ENCODE results near the gene SART3.
"Not testable (repeated sequence)": the region's sequence is repeated elsewhere in the genome, so short reads cannot be mapped to it uniquely, and the experiment has no call there.

The SART3 gene

GRCh38 chr12:108595711-108596647, 35.0 kb upstream of the SART3 start:
- no peak overlapping the region for H3K27ac ChIP-seq (ENCODE audit: low read depth, low read length)

GRCh38 chr12:108594960-108595710, 34.2 kb upstream of the SART3 start:
- Histone ChIP-seq H3K4me3 (ENCODE audit: low read depth in 1 of 2, low read length in 2 of 2) (no peak overlapping the region), H3K9ac (ENCODE audit: low read length) (no peak overlapping the region), H3K36me3 (ENCODE audit: insufficient read depth, low read length) (no peaks in the 10 kb centered on the region), H3K27ac (ENCODE audit: low read depth, low read length) (no peak overlapping the region), H3K9me3 (ENCODE audit: low read length) (no peaks in the 10 kb centered on the region), H3K4me1 (ENCODE audit: insufficient read depth, low read length) (no peaks in the 10 kb centered on the region), H3K27me3 (ENCODE audit: control insufficient read depth in 1 of 2, insufficient read depth in 2 of 2, low read length in 2 of 2) (peaks cover 0 to 3% of the 10 kb centered on the region in 2 donors)

More at GRCh38 chr12:108595711-108596647, 35.0 kb upstream of the SART3 start:
- peaks cover 0 to 3% of the 10 kb centered on the region in 2 donors for H3K27me3 ChIP-seq (ENCODE audit: control insufficient read depth in 1 of 2, insufficient read depth in 2 of 2, low read length in 2 of 2)
- H3K9me3 ChIP-seq (ENCODE audit: low read length), result no peaks in the 10 kb centered on the region
- no peaks in the 10 kb centered on the region for H3K36me3 ChIP-seq (ENCODE audit: insufficient read depth, low read length)
- H3K4me1 ChIP-seq (ENCODE audit: insufficient read depth, low read length), result no peaks in the 10 kb centered on the region
- H3K9ac ChIP-seq (ENCODE audit: low read length), result no peak overlapping the region
- H3K4me3 ChIP-seq (ENCODE audit: low read depth in 1 of 2, low read length in 2 of 2), result no peak overlapping the region

- Histone ChIP-seq H3K36me3 (ENCODE audit: insufficient read depth, low read length) (no peaks in the 10 kb centered on the region), H3K9me3 (ENCODE audit: low read length) (no peaks in the 10 kb centered on the region), H3K9ac (ENCODE audit: low read length) (no peak overlapping the region), H3K4me3 (ENCODE audit: low read depth in 1 of 2, low read length in 2 of 2) (no peak overlapping the region), H3K27ac (ENCODE audit: low read depth, low read length) (no peak overlapping the region), H3K4me1 (ENCODE audit: insufficient read depth, low read length) (no peaks in the 10 kb centered on the region), H3K27me3 (ENCODE audit: control insufficient read depth in 1 of 2, insufficient read depth in 2 of 2, low read length in 2 of 2) (peaks cover 0 to 3% of the 10 kb centered on the region in 2 donors)
Measured at GRCh38 chr12:108594323-108594903, 33.4 kb upstream of the SART3 start.

GRCh38 chr12:108592033-108592909, 31.3 kb upstream of the SART3 start:
- Histone ChIP-seq H3K27ac (ENCODE audit: low read depth, low read length) (no peak overlapping the region), H3K4me1 (ENCODE audit: insufficient read depth, low read length) (no peaks in the 10 kb centered on the region), H3K36me3 (ENCODE audit: insufficient read depth, low read length) (no peaks in the 10 kb centered on the region), H3K4me3 (ENCODE audit: low read depth in 1 of 2, low read length in 2 of 2) (no peak overlapping the region), H3K27me3 (ENCODE audit: control insufficient read depth in 1 of 2, insufficient read depth in 2 of 2, low read length in 2 of 2) (peaks cover 0 to 3% of the 10 kb centered on the region in 2 donors), H3K9ac (ENCODE audit: low read length) (no peak overlapping the region), H3K9me3 (ENCODE audit: low read length) (no peaks in the 10 kb centered on the region)

GRCh38 chr12:108591267-108591980, 30.5 kb upstream of the SART3 start:
- Histone ChIP-seq H3K36me3 (ENCODE audit: insufficient read depth, low read length) (no peaks in the 10 kb centered on the region), H3K27ac (ENCODE audit: low read depth, low read length) (no peak overlapping the region), H3K4me1 (ENCODE audit: insufficient read depth, low read length) (no peaks in the 10 kb centered on the region)

GRCh38 chr12:108590463-108590862, 29.5 kb upstream of the SART3 start:
- not testable (repeated sequence) for H3K4me3 ChIP-seq (ENCODE audit: low read depth in 1 of 2, low read length in 2 of 2); H3K9ac ChIP-seq (ENCODE audit: low read length); H3K4me1 ChIP-seq (ENCODE audit: insufficient read depth, low read length); H3K9me3 ChIP-seq (ENCODE audit: low read length); H3K36me3 ChIP-seq (ENCODE audit: insufficient read depth, low read length); H3K27ac ChIP-seq (ENCODE audit: low read depth, low read length); H3K27me3 ChIP-seq (ENCODE audit: control insufficient read depth in 1 of 2, insufficient read depth in 2 of 2, low read length in 2 of 2)

More at GRCh38 chr12:108591267-108591980, 30.5 kb upstream of the SART3 start:
- Histone ChIP-seq H3K27me3 (ENCODE audit: control insufficient read depth in 1 of 2, insufficient read depth in 2 of 2, low read length in 2 of 2) (no peaks in the 10 kb centered on the region), H3K4me3 (ENCODE audit: low read depth in 1 of 2, low read length in 2 of 2) (no peak overlapping the region), H3K9ac (ENCODE audit: low read length) (no peak overlapping the region), H3K9me3 (ENCODE audit: low read length) (no peaks in the 10 kb centered on the region)

GRCh38 chr12:108589840-108590229, 28.9 kb upstream of the SART3 start:
- Histone ChIP-seq H3K36me3 (ENCODE audit: insufficient read depth, low read length) (no peaks in the 10 kb centered on the region), H3K27ac (ENCODE audit: low read depth, low read length) (no peak overlapping the region)

GRCh38 chr12:108589028-108589839, 28.3 kb upstream of the SART3 start:
- Histone ChIP-seq H3K4me1 (ENCODE audit: insufficient read depth, low read length) (no peaks in the 10 kb centered on the region), H3K4me3 (ENCODE audit: low read depth in 1 of 2, low read length in 2 of 2) (no peak overlapping the region), H3K9ac (ENCODE audit: low read length) (no peak overlapping the region), H3K9me3 (ENCODE audit: low read length) (no peaks in the 10 kb centered on the region), H3K27ac (ENCODE audit: low read depth, low read length) (no peak overlapping the region), H3K36me3 (ENCODE audit: insufficient read depth, low read length) (no peaks in the 10 kb centered on the region), H3K27me3 (ENCODE audit: control insufficient read depth in 1 of 2, insufficient read depth in 2 of 2, low read length in 2 of 2) (no peaks in the 10 kb centered on the region)

More at GRCh38 chr12:108589840-108590229, 28.9 kb upstream of the SART3 start:
- Histone ChIP-seq H3K9me3 (ENCODE audit: low read length) (no peaks in the 10 kb centered on the region), H3K4me1 (ENCODE audit: insufficient read depth, low read length) (no peaks in the 10 kb centered on the region), H3K9ac (ENCODE audit: low read length) (no peak overlapping the region), H3K4me3 (ENCODE audit: low read depth in 1 of 2, low read length in 2 of 2) (no peak overlapping the region), H3K27me3 (ENCODE audit: control insufficient read depth in 1 of 2, insufficient read depth in 2 of 2, low read length in 2 of 2) (no peaks in the 10 kb centered on the region)

- no peaks in the 10 kb centered on the region for H3K36me3 ChIP-seq (ENCODE audit: insufficient read depth, low read length)
- H3K9me3 ChIP-seq (ENCODE audit: low read length), result no peaks in the 10 kb centered on the region
- no peaks in the 10 kb centered on the region for H3K27me3 ChIP-seq (ENCODE audit: control insufficient read depth in 1 of 2, insufficient read depth in 2 of 2, low read length in 2 of 2)
- no peak overlapping the region for H3K9ac ChIP-seq (ENCODE audit: low read length)
- no peak overlapping the region for H3K4me3 ChIP-seq (ENCODE audit: low read depth in 1 of 2, low read length in 2 of 2)
- no peak overlapping the region for H3K27ac ChIP-seq (ENCODE audit: low read depth, low read length)
- no peaks in the 10 kb centered on the region for H3K4me1 ChIP-seq (ENCODE audit: insufficient read depth, low read length)
Measured at GRCh38 chr12:108587826-108588225, 26.9 kb upstream of the SART3 start.

GRCh38 chr12:108586306-108586705, 25.3 kb upstream of the SART3 start:
- H3K27ac ChIP-seq (ENCODE audit: low read depth, low read length), result no peak overlapping the region
- no peaks in the 10 kb centered on the region for H3K36me3 ChIP-seq (ENCODE audit: insufficient read depth, low read length)
- no peak overlapping the region for H3K4me3 ChIP-seq (ENCODE audit: low read depth in 1 of 2, low read length in 2 of 2)
- no peaks in the 10 kb centered on the region for H3K27me3 ChIP-seq (ENCODE audit: control insufficient read depth in 1 of 2, insufficient read depth in 2 of 2, low read length in 2 of 2)
- H3K4me1 ChIP-seq (ENCODE audit: insufficient read depth, low read length), result no peaks in the 10 kb centered on the region
- no peaks in the 10 kb centered on the region for H3K9me3 ChIP-seq (ENCODE audit: low read length)
- no peak overlapping the region for H3K9ac ChIP-seq (ENCODE audit: low read length)
